Measurements from ENCODE around the gene RRAD.

Gene RRAD

DNA sequence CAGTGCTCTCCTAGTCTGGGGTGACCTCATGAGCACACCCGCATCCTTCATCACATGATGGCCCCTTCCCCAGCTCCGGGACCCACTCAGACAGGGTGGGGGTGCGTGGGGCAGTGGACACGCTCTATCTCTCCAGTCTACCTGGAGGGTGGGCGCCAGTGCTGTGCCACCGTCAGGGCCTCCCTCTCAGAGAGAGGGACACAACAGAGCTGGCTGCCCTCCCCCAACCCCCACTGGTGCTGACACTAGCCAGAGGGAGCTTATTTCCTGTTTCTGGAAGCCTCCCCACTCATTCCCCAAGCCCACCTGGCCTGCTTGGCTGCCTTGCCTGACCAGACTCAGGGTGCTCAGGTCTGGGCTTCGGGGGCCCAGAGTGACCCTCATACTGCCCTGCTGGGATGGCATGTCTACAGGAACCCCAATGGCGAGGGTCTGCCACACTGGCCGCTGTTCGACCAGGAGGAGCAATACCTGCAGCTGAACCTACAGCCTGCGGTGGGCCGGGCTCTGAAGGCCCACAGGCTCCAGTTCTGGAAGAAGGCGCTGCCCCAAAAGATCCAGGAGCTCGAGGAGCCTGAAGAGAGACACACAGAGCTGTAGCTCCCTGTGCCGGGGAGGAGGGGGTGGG is 18.2 kb upstream of the RRAD start:
- peaks cover 5% of the 10 kb centered on the region for H3K27me3 ChIP-seq (replicated peaks)
- DNase-seq, result no peak
- H3K4me3 ChIP-seq (ENCODE audit: low read depth, low read length), result no peak overlapping the region
- in situ Hi-C loops (cut with HindIII; ENCODE audit: low pct_ligation_motif_present, low sequenced_read_pairs), result no loop called here
- peaks cover 25% of the 10 kb centered on the region for H3K36me3 ChIP-seq (replicated peaks)
- TF ChIP-seq, protein P1, sequence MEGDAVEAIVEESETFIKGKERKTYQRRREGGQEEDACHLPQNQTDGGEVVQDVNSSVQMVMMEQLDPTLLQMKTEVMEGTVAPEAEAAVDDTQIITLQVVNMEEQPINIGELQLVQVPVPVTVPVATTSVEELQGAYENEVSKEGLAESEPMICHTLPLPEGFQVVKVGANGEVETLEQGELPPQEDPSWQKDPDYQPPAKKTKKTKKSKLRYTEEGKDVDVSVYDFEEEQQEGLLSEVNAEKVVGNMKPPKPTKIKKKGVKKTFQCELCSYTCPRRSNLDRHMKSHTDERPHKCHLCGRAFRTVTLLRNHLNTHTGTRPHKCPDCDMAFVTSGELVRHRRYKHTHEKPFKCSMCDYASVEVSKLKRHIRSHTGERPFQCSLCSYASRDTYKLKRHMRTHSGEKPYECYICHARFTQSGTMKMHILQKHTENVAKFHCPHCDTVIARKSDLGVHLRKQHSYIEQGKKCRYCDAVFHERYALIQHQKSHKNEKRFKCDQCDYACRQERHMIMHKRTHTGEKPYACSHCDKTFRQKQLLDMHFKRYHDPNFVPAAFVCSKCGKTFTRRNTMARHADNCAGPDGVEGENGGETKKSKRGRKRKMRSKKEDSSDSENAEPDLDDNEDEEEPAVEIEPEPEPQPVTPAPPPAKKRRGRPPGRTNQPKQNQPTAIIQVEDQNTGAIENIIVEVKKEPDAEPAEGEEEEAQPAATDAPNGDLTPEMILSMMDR (IDR thresholded peaks at IDR 0.05; ENCODE audit: low read depth, low read length, missing control alignments), result no peak
- no peak overlapping the region for H3K27ac ChIP-seq

- H3K36me3 ChIP-seq (replicated peaks), result peaks cover 25% of the 10 kb centered on the region
- in situ Hi-C loops (cut with HindIII; ENCODE audit: low pct_ligation_motif_present, low sequenced_read_pairs), result no loop called here
- H3K27me3 ChIP-seq (replicated peaks), result no peaks in the 10 kb centered on the region
- no peak overlapping the region for H3K27ac ChIP-seq
- H3K4me3 ChIP-seq (ENCODE audit: low read depth, low read length), result no peak overlapping the region
- TF ChIP-seq, protein P1 (IDR thresholded peaks at IDR 0.05; ENCODE audit: low read depth, low read length, missing control alignments), result no peak
- DNase-seq, result no peak
These were observed 17.6 kb upstream of the RRAD start for GRCh38 chr16:66942981-66943380.

GRCh38 chr16:66940236-66940635 is 14.9 kb upstream of the RRAD start:
- Histone ChIP-seq H3K36me3 (replicated peaks) (peaks cover 25% of the 10 kb centered on the region), H3K27me3 (replicated peaks) (no peaks in the 10 kb centered on the region), H3K4me3 (ENCODE audit: low read depth, low read length) (no peak overlapping the region), H3K27ac (no peak overlapping the region)
- in situ Hi-C loops (cut with HindIII; ENCODE audit: low pct_ligation_motif_present, low sequenced_read_pairs), result no loop called here
- no peak for DNase-seq
- TF ChIP-seq, protein P1 (IDR thresholded peaks at IDR 0.05; ENCODE audit: low read depth, low read length, missing control alignments), result no peak

DNA sequence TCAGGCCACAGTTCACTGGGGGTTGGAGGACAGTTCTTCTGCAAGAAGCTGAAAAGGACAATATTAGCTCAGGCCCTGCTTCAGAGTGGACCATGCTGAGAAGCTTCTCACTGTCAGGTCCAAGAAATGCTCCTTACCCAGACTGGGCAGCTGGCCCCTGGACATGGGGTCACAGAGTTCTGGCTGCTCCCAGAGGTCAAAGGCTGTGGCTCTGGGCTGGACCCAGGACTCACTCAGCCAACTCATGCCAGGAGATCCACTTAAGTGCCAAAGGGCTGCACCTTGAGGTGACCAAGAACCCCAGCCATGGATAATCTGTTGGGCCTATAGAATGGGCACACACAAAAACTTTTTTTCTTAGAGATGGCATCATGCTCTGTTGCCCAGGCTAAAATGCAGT is 14.0 kb upstream of the RRAD start:
- TF ChIP-seq, protein P1 (IDR thresholded peaks at IDR 0.05; ENCODE audit: low read depth, low read length, missing control alignments), result no peak
- no peak for DNase-seq
- in situ Hi-C loops (cut with HindIII; ENCODE audit: low pct_ligation_motif_present, low sequenced_read_pairs), result no loop called here
- no peaks in the 10 kb centered on the region for H3K27me3 ChIP-seq (replicated peaks)
- no peak overlapping the region for H3K27ac ChIP-seq
- no peak overlapping the region for H3K4me3 ChIP-seq (ENCODE audit: low read depth, low read length)
- peaks cover 25% of the 10 kb centered on the region for H3K36me3 ChIP-seq (replicated peaks)

DNA sequence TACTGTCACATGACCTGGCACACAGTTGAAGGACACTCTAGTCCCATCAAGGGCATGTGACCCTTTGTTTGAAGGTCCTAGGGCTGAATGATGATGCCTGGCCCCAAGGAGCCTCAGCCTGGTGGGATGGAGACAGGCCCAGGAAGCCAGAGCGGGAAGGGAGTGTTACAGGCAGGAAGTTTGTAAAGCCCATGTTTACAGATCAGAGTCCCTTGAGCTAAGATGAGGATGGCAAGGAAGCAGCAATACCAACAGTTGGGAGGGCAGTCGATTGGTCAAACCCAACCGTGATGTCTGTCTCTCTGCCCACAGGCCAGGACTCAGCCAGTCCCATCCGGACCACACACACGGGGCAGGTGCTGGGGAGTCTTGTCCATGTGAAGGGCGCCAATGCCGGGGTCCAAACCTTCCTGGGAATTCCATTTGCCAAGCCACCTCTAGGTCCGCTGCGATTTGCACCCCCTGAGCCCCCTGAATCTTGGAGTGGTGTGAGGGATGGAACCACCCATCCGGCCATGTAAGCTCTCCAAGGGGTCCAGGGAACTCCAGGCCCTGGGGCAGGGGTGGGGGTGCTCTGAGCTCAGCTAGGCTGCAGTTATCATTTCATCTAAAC is 12.5 kb upstream of the RRAD start:
- TF ChIP-seq, protein P1 (IDR thresholded peaks at IDR 0.05; ENCODE audit: low read depth, low read length, missing control alignments), result no peak
- peaks cover 22% of the 10 kb centered on the region for H3K36me3 ChIP-seq (replicated peaks)
- no peak overlapping the region for H3K4me3 ChIP-seq (ENCODE audit: low read depth, low read length)
- no peak overlapping the region for H3K27ac ChIP-seq
- DNase-seq, result no peak
- no peaks in the 10 kb centered on the region for H3K27me3 ChIP-seq (replicated peaks)
- in situ Hi-C loops (cut with HindIII; ENCODE audit: low pct_ligation_motif_present, low sequenced_read_pairs), result no loop called here
